ENCODE data around the gene ITPKC.
A peak's percentile ranks its signal among the peaks of the same experiment; 100 is the strongest.
"Not testable (repeated sequence)": the region's sequence is repeated elsewhere in the genome, so short reads cannot be mapped to it uniquely, and the experiment has no call there.

The ITPKC gene

GRCh38 chr19:40774916-40775631 lies 58.2 kb downstream of the ITPKC start, which contains the start of gene MIA:
Gene MIA, plus strand, starts transcription at chr19:40775521. Its CDS starts 22 bp downstream, at chr19:40775543.
- DNase-seq = no peak

- DNase-seq = no peak
These were observed 58.7 kb downstream of the ITPKC start for GRCh38 chr19:40775632-40776022.

GRCh38 chr19:40776364-40776763 lies 59.5 kb downstream of the ITPKC start:
- DNase-seq = no peak

GRCh38 chr19:40776932-40777644 lies 60.2 kb downstream of the ITPKC start:
- peak; percentile 78 for DNase-seq

GRCh38 chr19:40777645-40777936 lies 60.7 kb downstream of the ITPKC start:
- no peak for DNase-seq

GRCh38 chr19:40777937-40778705 lies 61.2 kb downstream of the ITPKC start, which contains the start of gene RAB4B:
Gene RAB4B, plus strand, starts transcription at chr19:40778247. Its CDS starts 129 bp downstream, at chr19:40778376.
- peak; percentile 99 for DNase-seq

GRCh38 chr19:40778706-40779284 lies 61.9 kb downstream of the ITPKC start:
- DNase-seq = no peak

- DNase-seq = no peak
These were observed 63.7 kb downstream of the ITPKC start for GRCh38 chr19:40780582-40780981.

- no peak for DNase-seq
These were observed 64.2 kb downstream of the ITPKC start for GRCh38 chr19:40781140-40781539.

- no peak for DNase-seq
These were observed 66.8 kb downstream of the ITPKC start for GRCh38 chr19:40783711-40784110.

- DNase-seq = not testable (repeated sequence)
These were observed 67.2 kb downstream of the ITPKC start for GRCh38 chr19:40784146-40784545.

- DNase-seq = no peak
These were observed 68.6 kb downstream of the ITPKC start for GRCh38 chr19:40785526-40785925.

- DNase-seq = no peak
These were observed 69.4 kb downstream of the ITPKC start for GRCh38 chr19:40786060-40787037.

All from DMS79 (cell line).